Measurements from ENCODE around the gene MS4A10.

The MS4A10 gene

GRCh38 chr11:60765355-60765754, 19.8 kb upstream of the MS4A10 start:
- DNase-seq (ENCODE audit: low read depth in 2 of 2) = no peak

GRCh38 chr11:60766547-60766946, 18.6 kb upstream of the MS4A10 start:
- DNase-seq (ENCODE audit: low read depth in 2 of 2) = no peak

GRCh38 chr11:60767388-60767811, 17.7 kb upstream of the MS4A10 start:
- DNase-seq (ENCODE audit: low read depth in 2 of 2) = no peak

GRCh38 chr11:60768202-60768601, 16.9 kb upstream of the MS4A10 start:
- no peak for DNase-seq (ENCODE audit: low read depth in 2 of 2)

GRCh38 chr11:60769273-60769672, 15.9 kb upstream of the MS4A10 start:
- DNase-seq (ENCODE audit: low read depth in 2 of 2) = no peak

- DNase-seq (ENCODE audit: low read depth in 2 of 2) = no peak
Observed at GRCh38 chr11:60769811-60770210, 15.3 kb upstream of the MS4A10 start.

- no peak for DNase-seq (ENCODE audit: low read depth in 2 of 2)
Observed at GRCh38 chr11:60771146-60771545, 14.0 kb upstream of the MS4A10 start.

- no peak for DNase-seq (ENCODE audit: low read depth in 2 of 2)
Observed at GRCh38 chr11:60771879-60772525, 13.1 kb upstream of the MS4A10 start.

- no peak for DNase-seq (ENCODE audit: low read depth in 2 of 2)
Observed at GRCh38 chr11:60772666-60773065, 12.5 kb upstream of the MS4A10 start.

GRCh38 chr11:60774726-60775125, 10.4 kb upstream of the MS4A10 start:
- no peak for DNase-seq (ENCODE audit: low read depth in 2 of 2)

GRCh38 chr11:60775420-60775961, 9.6 kb upstream of the MS4A10 start:
- DNase-seq (ENCODE audit: low read depth in 2 of 2) = peak; percentile 54 to 74

- no peak for DNase-seq (ENCODE audit: low read depth in 2 of 2)
Observed at GRCh38 chr11:60776167-60776566, 9.0 kb upstream of the MS4A10 start.

GRCh38 chr11:60777106-60777505, 8.0 kb upstream of the MS4A10 start:
- DNase-seq (ENCODE audit: low read depth in 2 of 2) = no peak

- DNase-seq (ENCODE audit: low read depth in 2 of 2) = no peak
Observed at GRCh38 chr11:60777572-60777971, 7.6 kb upstream of the MS4A10 start.

GRCh38 chr11:60780065-60780464, 5.1 kb upstream of the MS4A10 start:
- no peak for DNase-seq (ENCODE audit: low read depth in 2 of 2)

- DNase-seq (ENCODE audit: low read depth in 2 of 2) = no peak
Observed at GRCh38 chr11:60780774-60781173, 4.4 kb upstream of the MS4A10 start.

GRCh38 chr11:60781286-60781980, 3.7 kb upstream of the MS4A10 start:
- no peak for DNase-seq (ENCODE audit: low read depth in 2 of 2)

- DNase-seq (ENCODE audit: low read depth in 2 of 2) = no peak
Observed at GRCh38 chr11:60781981-60782316, 3.2 kb upstream of the MS4A10 start.

- no peak for DNase-seq (ENCODE audit: low read depth in 2 of 2)
Observed at GRCh38 chr11:60782393-60783140, 2.6 kb upstream of the MS4A10 start.

GRCh38 chr11:60783141-60783484, 2.0 kb upstream of the MS4A10 start:
- DNase-seq (ENCODE audit: low read depth in 2 of 2) = no peak

- DNase-seq (ENCODE audit: low read depth in 2 of 2) = no peak
Observed at GRCh38 chr11:60783911-60784310, 1.2 kb upstream of the MS4A10 start.

- no peak for DNase-seq (ENCODE audit: low read depth in 2 of 2)
Observed at GRCh38 chr11:60785806-60786361, 751 bp downstream of the MS4A10 start.

All from stimulated activated CD8-positive, alpha-beta memory T cell treated with anti-CD3 and anti-CD28 coated beads, Interleukin-7, amount 100 ng/mL, for 1 hour (primary cell).